T-cell (primary cell): Measurements from ENCODE around the gene FBXO44. TPM values are rescaled to one million over a fixed set of nuclear protein-coding genes. Genes with fewer than 3 reads are reported as not detected.

ENCODE experiments used
- ATAC-seq, 4 experiments: fragments of 200-7000 bp in 3 of 4; fragments of 150-1000 bp in 1 of 4; cut with Tn5 transposase; replicated peaks in 1 of 4; 1 replicate in 3 of 4; 2 replicates in 1 of 4; pipeline ENCODE4 v1.10.0; 2021; ENCODE audit warnings: moderate library complexity in 3 of 4, mild to moderate bottlenecking in 2 of 4, moderate number of reproducible peaks in 1 of 4
- CTCF ChIA-PET, 2 donors: fragments of 300-600 bp; sonication (Branson Sonifier 250); formaldehyde crosslinking; loops; one replicate each; lab custom pipeline; 2022; ENCODE audit warnings: antibody characterized with exemption in 2 of 2; lab: Charles Lee
- POLR2A ChIA-PET, 2 donors: fragments of 300-600 bp; sonication (Branson Sonifier 250); formaldehyde crosslinking; loops; one replicate each; lab custom pipeline; 2022; ENCODE audit warnings: antibody characterized with exemption in 2 of 2; lab: Charles Lee
- DNase-seq, 35 experiments: peaks; one replicate each; pipeline versions ENCODE4 v3.0.0 to v3.0.0-alpha.2; 2013 to 2023
- H3K27ac ChIP-seq: one replicate; pipeline ENCODE4 v1.5.1; 2013; ENCODE audit warnings: low read length
- H3K27me3 ChIP-seq, 2 experiments: replicated peaks in 1 of 2; 1 replicate in 1 of 2; 2 replicates in 1 of 2; pipeline versions ENCODE4 v1.6.1 to v1.7.0; 2013; ENCODE audit warnings: low read length in 1 of 2, mixed read lengths in 1 of 2; ENCODE audit not compliant: control insufficient read depth in 2 of 2, insufficient read depth in 2 of 2; ENCODE audit errors: extremely low read depth in 1 of 2
- H3K36me3 ChIP-seq, 2 donors: 1 replicate in 1 of 2; 2 replicates in 1 of 2; pipeline versions ENCODE4 v1.6.1 to v1.7.0; 2013; ENCODE audit warnings: low read length in 1 of 2; ENCODE audit not compliant: control insufficient read depth in 2 of 2, insufficient read depth in 1 of 2; ENCODE audit errors: extremely low read depth in 1 of 2
- H3K4me1 ChIP-seq, 2 experiments: 1 replicate in 1 of 2; 2 replicates in 1 of 2; pipeline versions ENCODE4 v1.6.1 to v1.7.0; 2013; ENCODE audit warnings: low read length in 2 of 2, mixed read lengths in 1 of 2; ENCODE audit not compliant: insufficient read depth in 2 of 2, control insufficient read depth in 1 of 2; ENCODE audit errors: extremely low read depth in 1 of 2
- H3K4me3 ChIP-seq, 2 donors: 1 replicate in 1 of 2; 2 replicates in 1 of 2; pipeline versions ENCODE4 v1.5.1 to v1.7.0; 2013; ENCODE audit warnings: mild to moderate bottlenecking in 2 of 2, low read length in 1 of 2, moderate library complexity in 1 of 2; ENCODE audit not compliant: control insufficient read depth in 1 of 2; ENCODE audit errors: extremely low read depth in 1 of 2
- H3K9me3 ChIP-seq: 2 replicates; pipeline ENCODE4 v1.7.0; 2013
- H3K27ac Mint-ChIP-seq, 2 donors: one replicate each; pipeline ENCODE4 v1.8.0; 2020 to 2021; ENCODE audit warnings: mild to moderate bottlenecking in 2 of 2, mixed read lengths in 2 of 2
- H3K27me3 Mint-ChIP-seq, 2 donors: one replicate each; pipeline ENCODE4 v1.8.0; 2021 to 2022; ENCODE audit warnings: mixed read lengths in 2 of 2
- H3K36me3 Mint-ChIP-seq: one replicate; pipeline ENCODE4 v1.8.0; 2021; ENCODE audit warnings: mixed read lengths
- H3K4me1 Mint-ChIP-seq, 3 donors: one replicate each; pipeline ENCODE4 v1.8.0; 2020 to 2022; ENCODE audit warnings: mixed read lengths in 3 of 3, mild to moderate bottlenecking in 1 of 3
- H3K4me3 Mint-ChIP-seq, 3 donors: one replicate each; pipeline ENCODE4 v1.8.0; 2020 to 2022; ENCODE audit warnings: mild to moderate bottlenecking in 3 of 3, mixed read lengths in 3 of 3, moderate library complexity in 3 of 3
- H3K9me3 Mint-ChIP-seq, 3 donors: one replicate each; pipeline ENCODE4 v1.8.0; 2020 to 2022; ENCODE audit warnings: mixed read lengths in 3 of 3
- WGBS: methylation state at CpG from one replicate; pipeline ENCODE4 v1.1.5; 2013; ENCODE audit warnings: missing lambda C conversion rate; ENCODE audit not compliant: insufficient coverage; 5-methylcytosine and 5-hydroxymethylcytosine counted together
- total RNA-seq, 35 experiments: library from RNA in 6 of 35; stranded (reverse) in 6 of 35; fragments of 120-200 nt in 1 of 35; gene quantifications; one replicate each; pipeline versions ENCODE4 v1.2.1 to v1.2.4 and lab custom pipeline; 2013 to 2026

Gene FBXO44
- total RNA-seq, 5 donors from 2014 or later (not counting 1 experiment from before 2014, with no cell fraction given) = 46.7 to 64.5 (median 54.3) TPM

DNA sequence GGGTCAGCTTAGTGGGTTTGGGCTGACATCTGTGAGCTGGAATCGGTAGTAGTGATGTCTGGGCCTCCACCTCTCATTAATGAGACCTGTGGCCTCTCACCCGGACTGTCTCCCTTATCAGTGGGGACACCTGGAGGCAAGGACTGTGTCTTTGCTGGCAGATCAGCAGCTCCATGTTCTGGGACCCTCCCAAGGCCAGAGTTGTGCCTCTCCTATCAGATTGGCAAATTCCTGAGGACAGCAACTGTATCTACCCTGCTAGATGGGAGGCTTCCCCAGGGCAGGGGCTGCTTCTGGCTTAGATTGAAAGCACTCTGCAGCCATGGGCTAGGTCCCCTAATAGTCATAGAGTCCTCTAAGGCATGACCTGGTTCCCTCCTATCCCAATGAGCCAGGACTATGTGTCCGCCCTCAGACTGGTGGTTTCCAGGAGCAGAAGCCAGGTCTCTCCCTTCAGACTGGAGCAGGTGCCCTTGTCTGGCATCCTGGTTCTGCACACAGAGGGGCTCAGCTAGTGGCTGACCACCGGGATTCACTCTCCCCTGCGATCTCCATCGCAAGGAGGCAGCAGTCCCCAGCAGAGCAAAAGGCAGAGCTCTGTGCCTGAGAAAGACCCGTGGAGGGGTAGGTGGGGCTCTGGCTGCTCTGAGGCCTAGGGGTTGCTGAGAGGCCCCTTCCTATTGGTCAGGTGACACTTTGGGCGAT, 42.7 kb downstream of the FBXO44 start:
- Mint-ChIP-seq H3K4me1 (peaks cover 17 to 21% (median 17%) of the 10 kb centered on the region in 3 donors), H3K9me3 (no peaks in the 10 kb centered on the region), H3K4me3 (no peak overlapping the region), H3K36me3 (no peaks in the 10 kb centered on the region), H3K27me3 (peaks cover 17 to 22% of the 10 kb centered on the region in 2 donors), H3K27ac (no peak overlapping the region)
- ATAC-seq = no peak
- Histone ChIP-seq H3K4me1 (peaks cover 0 to 18% of the 10 kb centered on the region in 2 experiments), H3K9me3 (no peaks in the 10 kb centered on the region), H3K27me3 (peaks cover 2 to 48% of the 10 kb centered on the region in 2 experiments), H3K4me3 (no peak overlapping the region), H3K27ac (no peak overlapping the region), H3K36me3 (no peaks in the 10 kb centered on the region)
- WGBS = 80% methylated on average over 6 of the region's 8 CpGs
- POLR2A ChIA-PET = no interaction called here
- no peak for DNase-seq
- CTCF ChIA-PET = interaction anchor here in 1 of 2 donors (0.5 kb wide), 1 partner anchor 23 kb away, joined by 3 read pairs; no protein-coding TSS in a partner anchor

DNA sequence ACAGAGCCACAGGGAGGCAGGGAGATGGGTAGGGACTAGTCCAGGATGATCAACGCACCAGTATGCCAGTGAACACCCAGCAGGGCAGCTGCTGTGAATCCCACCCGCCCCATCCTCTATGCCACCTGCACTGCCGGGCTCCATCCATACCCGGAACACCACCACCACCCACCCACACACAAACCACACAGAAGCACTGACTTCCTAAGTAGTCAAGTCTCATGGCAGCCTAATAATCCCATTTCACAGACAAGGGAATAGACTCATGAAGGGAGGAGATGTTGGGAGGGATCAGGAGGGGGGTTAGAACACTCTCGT, 43.2 kb downstream of the FBXO44 start:
- ChIA-PET POLR2A (no interaction called here), CTCF (no interaction called here)
- 48% methylated on average over 2 of the region's 5 CpGs for WGBS
- peaks cover 12 to 17% of the 10 kb centered on the region in 2 donors for H3K27me3 Mint-ChIP-seq
- Histone ChIP-seq H3K4me1 (peaks cover 0 to 13% of the 10 kb centered on the region in 2 experiments), H3K27me3 (peaks cover 3 to 43% of the 10 kb centered on the region in 2 experiments), H3K36me3 (no peaks in the 10 kb centered on the region), H3K9me3 (no peaks in the 10 kb centered on the region), H3K4me3 (no peak overlapping the region), H3K27ac (no peak overlapping the region)
- H3K36me3 Mint-ChIP-seq = no peaks in the 10 kb centered on the region
- H3K27ac Mint-ChIP-seq = no peak overlapping the region
- no peak for ATAC-seq
- no peak for DNase-seq
- peaks cover 12 to 16% (median 12%) of the 10 kb centered on the region in 3 donors for H3K4me1 Mint-ChIP-seq
- H3K4me3 Mint-ChIP-seq = no peak overlapping the region
- no peaks in the 10 kb centered on the region for H3K9me3 Mint-ChIP-seq

DNA sequence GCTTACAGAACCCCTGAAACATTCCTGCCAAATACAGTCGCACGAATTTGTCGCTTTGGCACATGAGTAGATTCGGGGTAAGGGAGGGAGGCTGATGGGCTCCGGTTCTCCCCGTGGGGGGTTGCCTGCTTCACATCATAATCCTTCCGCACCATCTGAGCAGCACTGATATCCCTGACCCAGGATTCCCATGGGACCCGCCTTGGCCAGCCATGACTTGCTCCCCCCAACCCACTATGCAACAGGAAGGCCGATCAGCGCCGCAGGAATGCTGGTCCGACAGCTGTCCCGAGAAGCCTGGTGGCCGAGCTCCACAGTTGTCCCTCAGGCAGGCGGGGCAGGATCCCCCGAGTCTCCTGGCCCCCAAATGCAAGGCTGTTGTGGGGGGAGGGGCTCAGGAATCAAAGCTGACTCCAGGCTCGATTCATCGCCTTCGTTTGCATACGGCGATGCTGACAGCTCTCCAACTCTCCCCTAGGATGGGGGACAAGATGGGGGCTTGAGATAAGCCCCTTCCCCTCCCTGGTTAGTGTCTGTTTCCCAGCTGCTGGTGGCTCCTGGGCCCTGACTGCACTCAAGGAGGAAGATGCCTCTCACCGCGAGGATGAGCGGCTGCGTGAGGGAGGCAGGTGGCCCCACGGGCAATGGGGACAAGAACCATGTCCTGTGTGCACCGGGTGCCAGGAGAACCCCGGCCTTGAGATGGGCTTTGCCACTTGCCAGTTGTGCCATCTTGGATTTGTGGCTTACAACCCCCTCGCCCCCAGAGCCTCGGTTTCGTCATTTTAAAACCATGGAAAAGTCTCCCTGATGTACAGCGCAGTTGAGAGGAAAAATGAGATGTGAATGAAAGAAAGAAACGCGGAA, 46.2 kb downstream of the FBXO44 start:
- peaks cover 8 to 11% of the 10 kb centered on the region in 2 donors for H3K27me3 Mint-ChIP-seq
- no peaks in the 10 kb centered on the region for H3K36me3 ChIP-seq
- no peak overlapping the region for H3K4me3 Mint-ChIP-seq
- H3K4me3 ChIP-seq = no peak overlapping the region
- 68% methylated on average over 14 of the region's 34 CpGs for WGBS
- no peaks in the 10 kb centered on the region for H3K36me3 Mint-ChIP-seq
- no peak overlapping the region for H3K27ac ChIP-seq
- DNase-seq (no peak), ATAC-seq (no peak)
- POLR2A ChIA-PET = no interaction called here
- CTCF ChIA-PET = no interaction called here
- peaks cover 3 to 48% of the 10 kb centered on the region in 2 experiments for H3K27me3 ChIP-seq
- H3K9me3 ChIP-seq = no peaks in the 10 kb centered on the region
- H3K4me1 Mint-ChIP-seq = peaks cover 0 to 2% (median 0%) of the 10 kb centered on the region in 3 donors
- H3K27ac Mint-ChIP-seq = no peak overlapping the region
- H3K9me3 Mint-ChIP-seq = no peaks in the 10 kb centered on the region
- H3K4me1 ChIP-seq = no peaks in the 10 kb centered on the region

DNA sequence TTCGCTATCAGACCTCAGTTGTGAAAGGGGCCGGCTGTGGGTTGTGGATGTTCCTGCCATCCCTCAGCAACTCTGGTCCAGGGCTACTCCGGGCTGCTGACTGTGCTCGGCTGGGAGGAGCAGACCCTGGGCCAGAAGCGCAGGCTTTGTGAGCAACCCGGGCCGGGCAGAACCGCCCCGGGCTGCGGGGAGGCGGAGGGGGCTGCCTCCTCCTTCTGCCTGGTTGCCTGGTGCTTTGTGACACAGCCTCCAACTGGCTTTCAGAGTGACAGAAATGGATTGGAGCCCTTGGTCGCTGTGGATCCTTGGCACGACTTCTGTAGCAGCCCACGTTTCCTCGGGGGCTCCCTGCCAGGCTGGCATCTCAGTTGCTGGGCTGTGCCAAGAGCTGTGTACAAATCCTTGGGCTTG, 46.9 kb downstream of the FBXO44 start:
- ChIA-PET POLR2A (no interaction called here), CTCF (no interaction called here)
- no peak overlapping the region for H3K27ac Mint-ChIP-seq

DNA sequence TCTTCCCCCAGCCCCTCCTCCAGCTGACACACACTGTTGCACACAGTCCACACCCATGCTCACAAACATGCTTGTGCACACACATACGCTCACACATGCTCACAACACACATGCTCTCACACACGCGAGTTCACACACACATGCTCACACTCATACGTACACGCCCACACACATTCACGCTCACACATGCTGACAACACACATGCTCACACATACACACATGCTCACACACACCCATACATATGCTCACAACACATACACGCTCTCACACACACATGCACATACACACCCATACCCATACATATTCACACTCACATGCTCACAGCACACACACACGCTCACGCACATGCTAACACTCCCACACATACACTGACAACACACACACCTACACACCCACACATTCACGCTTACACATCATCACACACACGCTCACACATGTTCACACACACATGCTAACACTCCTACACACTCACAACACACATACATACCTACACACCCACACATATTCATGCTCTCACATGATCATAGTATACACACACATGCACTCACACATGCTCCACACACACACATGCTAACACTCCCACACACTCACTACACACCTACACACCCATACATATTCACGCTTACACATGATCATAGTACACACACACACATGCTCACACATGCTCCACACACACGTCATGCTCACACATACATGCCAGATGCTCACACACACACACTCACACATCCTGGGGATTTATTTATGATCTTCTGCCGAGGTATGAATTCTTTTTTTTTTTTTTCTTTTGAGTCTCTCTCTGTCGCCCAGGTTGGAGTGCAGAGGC, 47.5 kb downstream of the FBXO44 start:
- Histone ChIP-seq H3K36me3 (no peaks in the 10 kb centered on the region), H3K4me1 (no peaks in the 10 kb centered on the region), H3K27me3 (peaks cover 3 to 48% of the 10 kb centered on the region in 2 experiments), H3K9me3 (no peaks in the 10 kb centered on the region), H3K4me3 (no peak overlapping the region), H3K27ac (no peak overlapping the region)
- POLR2A ChIA-PET = no interaction called here
- H3K27ac Mint-ChIP-seq = no peak overlapping the region
- peaks cover 0 to 2% (median 0%) of the 10 kb centered on the region in 3 donors for H3K4me1 Mint-ChIP-seq
- DNase-seq (no peak), ATAC-seq (no peak)
- no peaks in the 10 kb centered on the region for H3K36me3 Mint-ChIP-seq
- CTCF ChIA-PET = no interaction called here
- 88% methylated on average over 13 of the region's 15 CpGs for WGBS
- H3K9me3 Mint-ChIP-seq = no peaks in the 10 kb centered on the region
- peaks cover 8 to 11% of the 10 kb centered on the region in 2 donors for H3K27me3 Mint-ChIP-seq
- no peak overlapping the region for H3K4me3 Mint-ChIP-seq

More for the DNA sequence above, 46.9 kb downstream of the FBXO44 start:
- no peaks in the 10 kb centered on the region for H3K4me1 ChIP-seq
- H3K27me3 ChIP-seq = peaks cover 3 to 50% of the 10 kb centered on the region in 2 experiments
- no peaks in the 10 kb centered on the region for H3K9me3 ChIP-seq
- 76% methylated on average over 15 of the region's 15 CpGs for WGBS
- no peaks in the 10 kb centered on the region for H3K36me3 ChIP-seq
- no peak overlapping the region for H3K4me3 Mint-ChIP-seq
- H3K4me3 ChIP-seq = no peak overlapping the region
- DNase-seq (no peak), ATAC-seq (no peak)
- no peaks in the 10 kb centered on the region for H3K9me3 Mint-ChIP-seq
- peaks cover 8 to 11% of the 10 kb centered on the region in 2 donors for H3K27me3 Mint-ChIP-seq
- no peak overlapping the region for H3K27ac ChIP-seq
- H3K36me3 Mint-ChIP-seq = no peaks in the 10 kb centered on the region
- peaks cover 0 to 2% (median 0%) of the 10 kb centered on the region in 3 donors for H3K4me1 Mint-ChIP-seq
